ENCODE results near the gene BSDC1.

- no peak for TF ChIP-seq CTCF (conservative IDR thresholded peaks at IDR 0.05; ENCODE audit: low read length)
- TF ChIP-seq EZH2phosphoT487 (IDR thresholded peaks at IDR 0.05; ENCODE audit: borderline replicate concordance): no peak
Observed at GRCh38 chr1:32336591-32336932, 57.7 kb downstream of the BSDC1 start.

Data from Loucy (cell line).